Renal pelvis (tissue), 4 donors: ENCODE data around the gene TUBGCP6. TPM values are rescaled to one million over a fixed set of nuclear protein-coding genes. Genes with fewer than 3 reads are reported as not detected.

Experiments
- DNase-seq: peaks from one replicate; pipeline ENCODE4 v3.0.0-alpha.2; 2013
- polyA plus RNA-seq, 3 donors: library from polyadenylated mRNA; unstranded; fragments of 120-200 nt; gene quantifications; one replicate each; pipeline ENCODE4 v1.2.1, GENCODE V29; 2013; ENCODE audit not compliant: insufficient read length in 3 of 3

The TUBGCP6 gene
- polyA plus RNA-seq, 3 donors = 37.9 to 49.9 (median 48.1) TPM

DNA sequence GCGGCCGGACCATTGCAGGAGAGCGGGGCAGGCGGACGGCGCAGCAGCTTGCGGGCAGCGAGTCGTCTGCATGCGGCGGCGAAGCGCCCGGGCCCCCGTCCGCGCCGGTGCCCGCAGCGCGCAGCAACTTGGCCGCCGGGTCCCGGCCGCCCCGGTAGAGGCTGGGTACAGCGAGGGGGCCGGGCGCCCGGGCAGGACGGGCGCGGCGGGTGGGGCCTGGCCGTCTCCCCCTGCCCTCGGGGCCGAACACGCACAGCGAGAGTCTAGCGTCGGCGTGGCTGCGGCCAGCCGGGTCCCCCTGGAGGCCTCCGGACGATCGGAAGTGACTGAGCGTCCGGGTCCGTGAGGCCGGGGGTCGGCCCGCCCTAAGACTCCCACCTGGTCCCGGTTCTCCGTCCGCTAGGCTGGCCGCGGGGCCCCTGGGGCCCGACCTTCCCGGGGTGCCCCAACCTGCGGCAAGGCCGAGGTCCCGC lies 59.9 kb downstream of the TUBGCP6 start:
- DNase-seq = no peak

DNA sequence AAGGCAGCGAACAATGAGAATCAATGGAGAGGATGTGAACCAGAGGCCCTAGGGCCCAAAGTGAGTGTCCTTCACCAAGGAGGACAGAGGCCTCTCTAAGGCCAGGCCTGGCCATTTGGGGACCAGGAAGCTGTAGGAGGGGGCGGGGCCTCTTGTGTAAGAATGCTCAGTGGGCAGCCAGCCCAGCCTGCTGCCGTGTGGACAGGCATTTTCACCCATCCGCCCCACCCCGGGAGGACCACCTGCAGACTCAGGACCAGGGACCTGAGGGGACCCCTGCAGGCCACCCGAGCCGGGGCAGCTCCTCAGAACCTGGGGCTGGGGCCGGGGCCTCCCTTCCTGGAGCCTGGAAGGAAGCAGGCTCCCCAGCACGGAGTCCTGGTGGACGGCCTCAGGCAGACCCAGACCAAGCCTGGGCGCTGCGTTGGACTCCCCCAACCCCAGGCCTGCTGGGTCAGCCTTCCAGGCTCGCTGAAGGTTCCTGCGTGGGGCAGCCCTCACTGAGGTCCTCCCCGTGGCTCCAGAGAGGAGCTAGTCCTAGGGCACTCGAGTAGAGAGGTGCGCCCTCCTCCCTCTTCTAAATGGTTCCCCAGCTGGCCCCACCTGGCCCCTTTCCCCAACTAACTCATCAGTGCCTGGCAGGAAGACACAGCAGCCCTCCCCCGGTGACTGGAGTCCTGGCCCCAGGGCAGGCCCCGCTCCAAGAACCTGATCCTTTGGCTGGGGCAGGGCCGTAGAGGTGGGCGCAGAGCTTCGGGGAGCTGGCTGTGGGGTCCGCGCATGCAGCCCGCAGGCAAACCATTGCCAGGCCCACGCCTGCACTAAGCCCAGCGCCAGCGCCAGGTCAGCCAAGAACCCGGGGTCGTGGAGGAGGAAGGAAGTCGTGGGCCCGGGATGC lies 60.6 kb downstream of the TUBGCP6 start:
- no peak for DNase-seq

DNA sequence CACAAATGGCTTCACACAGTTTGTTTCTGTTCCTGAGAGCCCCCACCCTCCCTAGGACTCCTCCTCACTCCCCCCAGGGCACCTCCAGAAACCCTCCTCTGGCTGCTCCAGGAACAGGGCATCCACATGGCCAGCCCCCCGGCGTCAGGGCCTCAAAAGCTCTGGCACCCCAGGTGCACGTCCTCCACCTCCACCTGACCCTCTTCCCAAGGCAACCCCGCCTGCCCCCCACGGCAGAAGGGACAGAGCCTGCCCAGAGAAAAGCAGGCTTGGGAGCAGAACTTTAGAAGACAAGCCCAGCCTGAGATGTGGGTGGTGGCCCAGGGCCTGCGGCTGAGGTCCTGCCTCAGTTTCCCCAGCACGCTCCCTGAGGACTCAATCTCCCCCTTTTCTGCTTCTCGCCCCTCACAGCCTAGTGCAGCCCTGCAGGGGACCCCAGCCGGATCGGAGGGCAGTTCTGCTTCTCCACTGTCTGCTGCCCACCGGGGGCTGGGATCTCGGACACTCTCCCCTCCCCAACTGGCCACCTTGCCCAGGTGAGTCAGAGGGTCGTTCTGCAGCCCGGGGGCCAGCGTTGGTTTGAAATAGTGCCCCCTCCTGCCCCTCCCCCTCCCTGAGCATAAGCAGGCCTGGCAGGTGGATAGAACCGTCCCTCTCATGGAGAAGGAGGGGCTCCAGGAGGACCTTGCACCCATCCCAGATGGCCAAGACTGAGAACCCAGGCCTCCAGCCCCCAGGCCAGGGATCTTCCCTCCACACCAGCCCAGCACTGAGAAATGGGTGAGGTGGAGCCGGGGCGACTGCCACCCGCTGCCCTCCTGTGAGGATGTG lies 61.5 kb downstream of the TUBGCP6 start:
- DNase-seq = no peak

DNA sequence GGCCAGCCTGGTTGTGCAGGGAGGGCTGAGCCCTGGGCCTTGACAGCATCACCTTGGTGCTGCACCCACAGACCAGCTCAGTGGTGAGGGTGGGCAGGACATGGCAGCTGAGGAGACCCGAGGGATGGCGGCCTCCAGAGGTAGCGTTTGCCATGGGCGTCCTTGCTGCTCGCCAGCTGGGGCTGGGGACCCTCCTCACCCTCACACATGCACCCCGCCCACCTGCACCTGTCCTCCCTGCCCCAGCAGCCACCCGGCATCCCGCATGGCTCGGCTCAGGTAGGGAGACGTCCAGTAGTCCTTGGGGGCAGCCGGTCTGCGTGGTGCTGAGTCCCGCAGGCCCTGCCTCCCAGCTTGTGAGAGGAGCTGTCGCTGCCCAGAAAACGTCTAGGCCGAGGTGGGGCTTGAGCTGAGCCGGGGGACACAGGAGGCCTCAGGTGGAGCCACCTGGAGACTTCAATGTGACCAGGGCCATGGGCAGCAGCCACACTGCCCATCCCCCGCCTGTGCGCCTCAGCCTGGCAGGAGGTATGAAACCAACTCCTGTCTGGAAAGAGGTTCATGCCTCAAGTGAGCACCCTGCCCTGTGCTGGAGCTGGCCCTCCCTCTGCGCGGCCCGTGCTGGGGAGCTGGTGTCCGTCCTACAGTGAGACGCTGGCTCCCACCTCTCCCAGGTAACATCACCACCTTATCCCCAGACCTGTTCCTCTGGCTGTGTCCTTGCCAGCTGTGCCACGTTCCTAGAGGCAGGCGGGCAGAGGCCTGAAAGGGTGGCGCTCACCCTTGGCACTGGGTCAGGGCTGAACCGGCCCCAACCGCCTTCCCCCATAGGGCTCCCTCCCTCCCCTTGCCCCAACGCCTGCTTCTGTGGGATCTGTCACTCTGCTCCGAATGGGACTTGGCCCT lies 62.4 kb downstream of the TUBGCP6 start:
- DNase-seq = no peak

DNA sequence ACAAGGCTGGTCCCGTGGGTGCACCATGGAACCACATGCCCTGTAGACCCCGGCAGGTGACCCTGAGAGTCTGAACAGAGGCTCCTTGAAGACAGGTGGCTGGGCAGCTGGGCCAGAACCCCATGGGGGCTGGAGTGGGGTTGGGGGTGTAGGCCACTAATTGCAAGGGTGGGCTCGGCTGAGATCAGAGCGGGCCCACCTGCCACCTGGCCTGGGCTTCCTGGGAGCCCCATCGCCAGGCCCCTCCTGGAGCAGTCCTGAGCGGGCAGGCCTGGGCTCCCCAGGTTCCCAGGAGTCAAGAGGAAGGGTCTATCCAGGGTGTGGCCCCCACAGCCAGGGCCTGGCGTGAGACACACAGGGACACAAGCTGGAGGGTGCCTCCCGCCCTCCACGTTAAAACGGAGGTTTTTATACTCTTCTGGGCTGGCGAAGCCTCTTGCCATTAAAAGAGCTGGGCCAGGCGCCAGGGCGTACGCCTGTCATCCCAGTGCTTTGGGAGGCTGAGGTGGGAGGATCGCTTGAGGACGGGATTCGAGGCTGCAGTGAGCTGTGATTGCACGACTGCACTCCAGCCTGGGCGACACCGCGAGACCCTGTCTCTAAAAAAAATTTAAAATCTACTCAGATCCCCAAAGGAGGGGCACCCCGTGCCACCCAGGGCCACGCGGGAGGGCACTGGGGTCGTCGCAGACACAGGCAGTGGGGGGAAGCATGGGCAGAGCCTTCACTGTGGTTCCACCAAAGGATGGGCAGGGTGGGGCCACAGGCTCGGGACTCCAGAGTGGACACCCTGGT lies 63.9 kb downstream of the TUBGCP6 start:
- DNase-seq = no peak

DNA sequence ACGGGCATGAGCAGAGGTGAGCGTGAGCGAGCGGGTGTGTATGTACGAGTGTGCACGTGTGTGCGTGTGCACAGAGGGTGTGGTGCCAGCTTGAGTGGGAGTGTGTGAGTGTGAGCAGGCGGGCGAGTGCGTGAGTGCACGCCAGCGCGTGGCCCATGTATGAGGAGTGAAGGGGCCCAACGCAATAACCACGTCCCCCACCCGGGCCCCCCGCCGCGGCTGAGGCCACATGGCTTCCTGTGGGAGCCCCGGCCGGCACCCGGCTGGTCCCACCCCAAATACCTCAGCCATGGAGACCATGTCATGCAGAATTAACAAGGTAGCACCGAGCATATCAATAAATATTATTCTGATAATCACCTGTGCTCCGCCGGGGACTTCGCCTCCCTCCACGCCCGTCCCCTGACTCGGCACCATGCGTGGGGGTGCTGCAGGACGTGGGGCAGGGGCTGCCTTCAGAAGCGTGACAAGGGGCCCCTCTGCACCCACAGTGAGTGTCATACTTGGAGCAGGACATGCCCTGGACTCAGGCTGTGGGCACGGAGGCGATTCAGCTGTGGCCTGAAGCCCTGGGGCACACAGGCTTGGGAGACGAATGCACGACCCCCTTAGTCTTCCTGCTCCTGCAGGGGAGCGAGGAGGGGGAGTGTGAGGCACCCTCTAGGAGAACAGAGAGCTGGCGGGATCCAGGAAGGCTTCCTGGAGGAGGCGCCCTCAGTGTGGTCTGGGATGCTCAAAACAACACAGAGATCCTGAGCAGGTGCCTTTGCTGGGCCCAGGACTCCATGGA lies 64.7 kb downstream of the TUBGCP6 start:
- no peak for DNase-seq

DNA sequence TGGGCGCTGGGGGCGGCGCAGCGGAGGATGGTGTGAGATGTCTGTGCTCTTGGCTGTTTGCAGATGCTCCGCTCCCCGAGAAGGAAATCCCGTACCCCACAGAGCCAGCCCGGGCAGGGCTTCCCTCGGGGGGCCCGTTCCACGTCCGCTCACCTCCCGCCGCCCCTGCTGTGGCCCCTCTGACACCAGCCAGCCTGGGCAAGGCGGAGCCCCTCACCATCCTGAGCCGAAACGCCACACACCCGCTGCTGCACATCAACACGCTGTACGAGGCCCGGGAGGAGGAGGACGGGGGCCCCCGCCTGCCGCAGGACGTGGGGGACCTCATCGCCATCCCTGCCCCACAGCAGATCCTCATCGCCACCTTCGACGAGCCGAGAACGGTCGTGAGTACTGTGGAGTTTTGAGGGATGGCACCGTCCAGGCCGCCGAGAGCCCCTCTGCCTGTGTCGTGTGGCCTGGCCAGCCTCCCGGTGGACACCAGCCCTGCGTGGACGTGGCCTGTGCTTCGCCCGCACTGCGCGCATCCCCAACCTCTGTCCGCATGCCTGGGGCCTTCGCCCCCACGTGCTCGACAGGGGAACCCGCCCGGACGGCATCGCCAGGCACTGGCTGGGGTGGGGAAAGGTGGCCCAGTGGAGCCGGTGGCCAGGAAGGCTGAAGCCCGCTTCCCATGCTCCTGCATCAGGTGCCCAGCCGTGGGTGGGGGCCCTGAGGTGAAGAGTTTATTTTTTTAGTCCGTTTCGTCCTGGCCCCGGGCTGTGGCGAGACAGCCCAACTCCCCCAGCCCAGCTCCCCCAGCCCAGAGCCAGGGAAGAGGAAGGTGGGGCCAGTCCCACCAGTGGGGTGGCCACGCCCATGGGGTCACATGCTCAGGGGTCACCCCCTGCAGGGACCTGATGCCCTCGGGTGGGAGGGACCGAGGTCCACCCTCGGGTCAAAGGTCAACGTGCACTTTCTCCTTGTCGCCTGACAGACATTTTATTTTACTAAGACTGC lies 65.7 kb downstream of the TUBGCP6 start:
- no peak for DNase-seq

DNA sequence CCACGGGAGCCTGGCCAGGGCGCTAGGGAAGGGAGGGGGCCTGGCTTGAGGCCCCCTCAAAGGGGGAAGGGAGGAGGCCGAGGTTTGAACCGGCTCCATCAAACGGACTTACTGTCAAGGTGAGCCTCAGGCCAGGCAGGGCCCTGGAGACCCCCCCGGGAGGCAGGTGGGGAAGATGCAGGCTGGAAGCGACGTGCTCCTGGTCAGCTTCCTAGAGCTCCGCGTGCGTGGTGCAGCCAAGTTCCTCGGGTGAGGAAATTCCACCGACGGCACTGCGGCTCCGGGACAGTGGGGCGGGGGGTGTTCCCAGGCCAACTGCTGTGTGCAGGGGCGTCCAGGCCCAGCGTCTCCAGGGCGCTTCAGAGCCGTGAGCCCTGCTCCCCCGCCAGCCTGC lies 66.4 kb downstream of the TUBGCP6 start:
- DNase-seq = no peak

DNA sequence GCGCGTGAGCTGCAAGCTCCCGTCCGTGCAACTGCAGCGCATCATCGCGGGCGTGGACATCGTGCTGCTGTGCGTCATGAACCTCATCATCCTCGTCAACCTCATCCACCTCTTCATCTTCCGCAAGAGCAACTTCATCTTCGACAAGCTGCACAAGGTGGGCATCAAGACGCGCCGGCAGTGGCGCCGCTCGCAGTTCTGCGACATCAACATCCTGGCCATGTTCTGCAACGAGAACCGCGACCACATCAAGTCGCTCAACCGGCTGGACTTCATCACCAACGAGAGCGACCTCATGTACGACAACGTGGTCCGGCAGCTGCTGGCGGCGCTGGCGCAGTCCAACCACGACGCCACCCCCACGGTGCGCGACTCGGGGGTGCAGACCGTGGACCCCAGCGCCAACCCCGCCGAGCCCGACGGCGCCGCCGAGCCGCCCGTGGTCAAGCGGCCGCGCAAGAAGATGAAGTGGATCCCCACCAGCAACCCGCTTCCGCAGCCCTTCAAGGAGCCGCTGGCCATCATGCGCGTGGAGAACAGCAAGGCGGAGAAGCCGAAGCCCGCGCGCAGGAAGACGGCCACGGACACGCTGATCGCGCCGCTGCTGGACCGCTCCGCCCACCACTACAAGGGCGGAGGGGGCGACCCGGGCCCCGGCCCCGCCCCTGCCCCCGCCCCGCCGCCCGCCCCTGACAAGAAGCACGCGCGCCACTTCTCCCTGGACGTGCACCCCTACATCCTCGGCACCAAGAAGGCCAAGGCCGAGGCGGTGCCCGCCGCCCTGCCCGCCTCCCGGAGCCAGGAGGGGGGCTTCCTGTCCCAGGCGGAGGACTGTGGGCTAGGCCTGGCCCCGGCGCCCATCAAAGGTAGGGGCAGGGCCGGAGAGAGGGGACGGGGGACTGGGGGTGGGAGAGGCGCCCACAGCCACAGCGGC lies 67.0 kb downstream of the TUBGCP6 start:
- DNase-seq = no peak

DNA sequence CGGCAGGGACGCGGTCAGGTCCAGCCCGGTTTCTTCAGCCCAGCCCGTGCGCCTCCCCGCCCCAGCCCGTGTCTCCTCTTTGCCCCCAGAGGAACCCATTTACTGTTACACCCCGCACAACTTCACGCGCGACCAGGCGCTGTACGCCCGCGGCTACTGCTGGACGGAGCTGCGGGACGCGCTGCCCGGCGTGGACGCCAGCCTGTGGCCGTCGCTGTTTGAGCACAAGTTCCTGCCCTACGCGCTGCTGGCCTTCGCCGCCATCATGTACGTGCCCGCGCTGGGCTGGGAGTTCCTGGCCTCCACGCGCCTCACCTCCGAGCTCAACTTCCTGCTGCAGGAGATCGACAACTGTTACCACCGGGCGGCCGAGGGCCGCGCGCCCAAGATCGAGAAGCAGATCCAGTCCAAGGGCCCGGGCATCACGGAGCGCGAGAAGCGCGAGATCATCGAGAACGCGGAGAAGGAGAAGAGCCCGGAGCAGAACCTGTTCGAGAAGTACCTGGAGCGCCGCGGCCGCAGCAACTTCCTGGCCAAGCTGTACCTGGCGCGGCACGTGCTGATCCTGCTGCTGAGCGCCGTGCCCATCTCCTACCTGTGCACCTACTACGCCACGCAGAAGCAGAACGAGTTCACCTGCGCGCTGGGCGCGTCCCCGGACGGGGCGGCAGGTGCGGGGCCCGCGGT lies 67.8 kb downstream of the TUBGCP6 start:
- DNase-seq = no peak

DNA sequence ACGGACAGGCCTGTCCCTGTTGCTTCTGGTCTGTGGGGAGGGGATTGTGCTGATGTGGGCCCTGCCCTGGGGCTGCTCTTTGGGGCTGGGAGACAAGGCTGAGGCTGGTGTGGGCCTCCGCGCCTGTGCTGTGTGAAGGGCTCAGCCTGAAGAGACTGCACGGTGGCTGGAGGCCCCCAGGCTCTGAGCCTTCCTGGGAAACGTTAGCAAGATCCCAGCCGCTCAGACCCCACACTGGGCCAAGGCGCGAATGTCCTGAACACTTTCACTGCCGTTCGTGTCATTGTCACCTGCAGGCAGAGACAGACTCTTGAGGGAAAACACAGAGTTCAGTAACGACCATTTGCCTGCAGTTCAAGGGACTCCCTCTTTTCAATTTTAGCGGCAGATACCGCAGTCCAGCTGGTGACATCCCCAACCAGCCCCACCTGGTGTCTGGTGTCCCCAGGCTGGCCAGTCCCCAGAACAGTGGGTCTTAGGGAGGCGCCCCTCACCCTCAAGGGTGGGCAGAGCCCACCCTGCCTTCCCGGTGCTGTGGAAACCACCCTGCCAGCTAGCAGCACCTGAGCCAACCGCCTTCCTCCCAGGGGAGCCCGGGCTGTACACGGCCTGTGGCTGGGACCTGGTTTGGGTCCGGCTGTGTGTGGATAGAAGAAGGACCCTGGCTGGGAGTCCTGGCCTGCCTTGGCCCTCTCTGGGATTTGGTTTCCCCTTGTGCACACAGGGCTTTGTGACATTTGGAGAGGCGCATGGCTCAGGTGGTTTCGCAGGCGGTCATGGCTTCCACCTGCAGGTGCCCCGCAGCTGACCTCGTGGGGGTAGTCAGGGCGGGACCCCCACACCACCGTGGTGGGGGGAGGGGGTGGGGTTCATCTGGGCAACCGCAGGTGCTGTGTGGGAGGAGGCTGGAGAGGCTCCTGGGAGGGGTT lies 68.6 kb downstream of the TUBGCP6 start:
- DNase-seq = no peak

DNA sequence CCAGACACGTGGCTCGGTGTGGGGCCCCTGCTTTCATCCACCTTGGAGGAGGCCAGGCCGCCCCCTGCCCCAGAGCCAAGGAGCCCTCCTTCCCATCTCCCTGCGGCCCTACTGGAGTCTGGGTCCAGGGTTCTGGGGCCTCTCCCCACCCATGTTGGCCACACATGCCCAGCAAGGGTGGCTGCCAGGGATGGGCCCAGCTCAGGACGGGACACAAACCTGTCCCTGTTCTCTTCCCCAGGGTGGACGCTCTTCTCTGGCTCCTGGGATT lies 69.7 kb downstream of the TUBGCP6 start:
- DNase-seq = no peak

DNA sequence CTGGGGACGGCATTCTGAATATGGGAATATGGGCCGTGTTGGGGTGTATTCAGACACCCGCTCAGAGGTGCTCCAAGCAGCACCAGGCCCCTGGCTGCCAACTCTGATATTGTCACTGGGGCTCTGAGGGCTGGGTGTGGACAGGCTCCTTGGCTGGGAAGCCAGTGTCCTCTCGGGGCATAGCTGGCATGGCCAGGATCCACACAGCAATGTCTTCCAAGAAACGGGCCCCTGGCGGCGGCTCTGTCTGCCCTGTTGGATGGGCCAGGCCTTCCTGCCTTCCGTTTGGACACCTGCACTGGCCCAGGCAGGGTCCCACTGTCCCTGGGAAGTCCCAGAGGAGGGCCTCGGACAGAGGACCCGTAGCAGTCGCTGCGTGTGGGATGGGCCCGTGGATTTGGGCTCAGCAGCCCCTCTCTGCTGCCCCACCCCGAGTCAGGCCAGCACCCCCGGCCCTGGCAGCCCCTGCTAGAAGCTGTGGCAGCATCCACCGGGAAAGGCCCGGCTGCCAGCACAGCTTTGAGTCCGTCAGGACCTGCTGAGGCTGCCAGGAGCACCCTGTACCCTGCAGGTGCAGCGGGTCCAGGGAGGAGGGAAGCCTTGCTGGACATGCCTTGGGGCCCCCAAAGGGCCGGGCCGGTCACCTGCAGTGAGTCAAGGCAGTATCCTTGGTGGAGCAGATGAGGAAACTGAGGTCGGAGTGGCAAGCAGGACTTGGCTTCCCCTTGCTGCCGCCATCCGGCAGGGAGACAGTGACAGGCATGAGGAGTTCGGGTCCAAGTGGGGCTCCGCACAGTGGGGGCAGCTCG lies 70.2 kb downstream of the TUBGCP6 start:
- DNase-seq = no peak

DNA sequence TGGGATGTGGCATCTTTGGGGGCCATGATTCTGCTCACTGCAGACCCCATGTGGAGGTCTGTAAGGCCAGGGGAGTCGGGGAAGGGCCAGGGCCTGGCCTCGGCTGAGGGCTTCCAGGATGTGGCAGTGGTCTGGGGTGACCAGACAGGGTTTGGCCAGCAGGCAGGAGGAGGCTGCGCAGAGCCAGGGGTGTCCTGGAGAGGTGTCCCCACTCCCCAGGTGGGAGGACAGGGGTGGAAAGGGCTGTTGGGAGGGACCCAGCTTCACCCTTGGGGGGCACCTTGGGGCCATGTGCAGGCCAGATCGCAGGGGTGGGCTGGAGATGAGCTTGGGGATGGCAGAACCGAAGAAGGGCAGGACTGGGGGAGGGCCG lies 70.9 kb downstream of the TUBGCP6 start:
- no peak for DNase-seq

DNA sequence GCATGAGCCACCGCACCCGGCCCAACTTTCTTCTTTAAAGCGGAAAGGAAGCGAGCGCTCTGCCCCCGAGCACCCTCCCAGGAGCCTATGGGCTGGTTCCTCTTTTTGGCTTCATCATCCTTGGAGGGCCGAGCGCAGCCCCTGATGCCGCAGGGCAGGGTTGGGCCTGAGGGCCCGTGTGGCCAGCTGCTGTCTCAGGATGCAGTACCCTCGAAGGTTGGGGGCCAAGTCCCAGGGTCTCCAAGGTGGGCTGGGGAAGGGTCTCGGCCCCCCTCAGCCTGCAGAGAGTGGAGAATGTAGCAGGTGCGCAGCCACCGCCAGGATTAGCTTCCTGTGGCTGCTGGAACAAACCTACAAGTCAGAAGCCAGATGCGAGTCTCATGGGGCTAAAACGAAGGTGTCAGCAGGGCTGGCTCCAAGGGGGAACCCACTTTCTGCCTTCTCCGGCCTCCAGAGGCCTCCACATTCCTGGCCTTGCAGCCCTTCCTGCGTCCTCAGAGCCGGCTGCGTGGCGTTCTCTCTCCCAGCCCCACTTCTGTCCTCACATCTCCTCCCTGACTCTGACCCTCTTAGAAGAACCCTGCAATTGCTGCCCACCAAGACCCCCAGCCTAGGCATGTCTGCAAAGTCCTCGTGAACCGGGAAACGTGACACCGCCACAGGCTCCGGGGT lies 71.4 kb downstream of the TUBGCP6 start:
- no peak for DNase-seq
